ENCODE data around the gene PTMA.

GRCh38 chr2:231701456-231702373 lies 6.6 kb upstream of the PTMA start:
- TF ChIP-seq REST (IDR thresholded peaks at IDR 0.05; ENCODE audit: low read depth), result no peak
- no peak for TF ChIP-seq TCF12 (IDR thresholded peaks at IDR 0.05; ENCODE audit: low read depth)
- no peak for TF ChIP-seq TAF1 (IDR thresholded peaks at IDR 0.05; ENCODE audit: low read depth)
- TF ChIP-seq MAX (IDR thresholded peaks at IDR 0.05), result peak; percentile 83
- no peak for TF ChIP-seq ZBTB7A (IDR thresholded peaks at IDR 0.05; ENCODE audit: low read depth)
- no peak for TF ChIP-seq USF1 (IDR thresholded peaks at IDR 0.05)

All from Ishikawa (cell line).